OCI-LY7 (cell line): ENCODE results near the gene CEP104. TPM values are rescaled to one million over a fixed set of nuclear protein-coding genes. Genes with fewer than 3 reads are reported as not detected.

ENCODE experiments used
- BruUV-seq: library from RNA; stranded (reverse); fragments of 400-500 nt; replicated peaks from 2 replicates; lab custom pipeline; 2021; lab: Mats Ljungman, UMichigan
- CTCF ChIA-PET: fragments of 300-600 bp; sonication (Branson Sonifier 250); formaldehyde crosslinking; loops from one replicate; lab custom pipeline; 2022; ENCODE audit warnings: antibody characterized with exemption; ENCODE audit not compliant: unreplicated experiment; lab: Charles Lee
- POLR2A ChIA-PET: fragments of 300-600 bp; sonication (Branson Sonifier 250); formaldehyde crosslinking; loops from one replicate; lab custom pipeline; 2022; ENCODE audit warnings: antibody characterized with exemption; lab: Charles Lee
- DNase-seq: peaks from one replicate; pipeline ENCODE4 v3.0.0-alpha.2; 2015; ENCODE audit warnings: low spot score
- H2AFZ ChIP-seq: fragments of 200-600 bp; sonication (generic), shearing (Covaris generic); 2 replicates; pipeline ENCODE4 v1.6.1; 2014; ENCODE audit warnings: mild to moderate bottlenecking, antibody characterized with exemption, low read length, moderate library complexity
- H3K27ac ChIP-seq: fragments of 200-600 bp; sonication (generic); 2 replicates; pipeline ENCODE4 v1.5.1; 2014; ENCODE audit warnings: mixed run types, low read depth, mild to moderate bottlenecking, moderate library complexity, low read length, inconsistent platforms; ENCODE audit not compliant: poor library complexity, severe bottlenecking
- H3K36me3 ChIP-seq: fragments of 200-600 bp; sonication (generic); 2 replicates; pipeline ENCODE4 v1.6.1; 2014; ENCODE audit warnings: mild to moderate bottlenecking, antibody characterized with exemption, low read length, moderate library complexity, mixed read lengths; ENCODE audit not compliant: insufficient read depth
- H3K4me1 ChIP-seq: fragments of 200-600 bp; sonication (generic); 2 replicates; pipeline ENCODE4 v1.5.1; 2014; ENCODE audit warnings: mild to moderate bottlenecking, low read length; ENCODE audit not compliant: insufficient read depth, poor library complexity, severe bottlenecking
- H3K4me2 ChIP-seq: fragments of 200-600 bp; sonication (generic); 2 replicates; pipeline ENCODE4 v1.6.1; 2014; ENCODE audit warnings: mild to moderate bottlenecking, low read length
- H3K4me3 ChIP-seq: fragments of 200-600 bp; sonication (generic); 2 replicates; pipeline ENCODE4 v1.5.1; 2014; ENCODE audit warnings: mild to moderate bottlenecking, low read depth, low read length; ENCODE audit not compliant: poor library complexity, severe bottlenecking
- H3K79me2 ChIP-seq: fragments of 200-600 bp; sonication (generic); 2 replicates; pipeline ENCODE4 v1.6.1; 2016; ENCODE audit warnings: low read depth, mild to moderate bottlenecking, low read length, moderate library complexity, mixed read lengths; ENCODE audit not compliant: insufficient read depth
- H3K9me2 ChIP-seq: fragments of 200-600 bp; sonication (generic); 2 replicates; pipeline ENCODE4 v1.6.1; 2016; ENCODE audit warnings: mild to moderate bottlenecking, low read length, mixed read lengths; ENCODE audit not compliant: insufficient read depth
- H3K9me3 ChIP-seq: fragments of 200-600 bp; sonication (generic); 2 replicates; pipeline ENCODE4 v1.6.1; 2014; ENCODE audit warnings: mild to moderate bottlenecking, mixed run types, low read length, mixed read lengths
- H4K20me1 ChIP-seq: fragments of 200-600 bp; sonication (generic); 2 replicates; pipeline ENCODE4 v1.6.1; 2014; ENCODE audit warnings: mild to moderate bottlenecking, antibody characterized with exemption, low read length, moderate library complexity, mixed read lengths; ENCODE audit not compliant: insufficient read depth
- CTCF ChIP-seq: fragments of 200-600 bp; sonication (generic); conservative IDR thresholded peaks from 2 replicates; pipeline ENCODE4 v1.5.1; 2014; ENCODE audit warnings: mild to moderate bottlenecking, antibody characterized with exemption, low read length, moderate library complexity, mixed read lengths
- EZH2phosphoT487 ChIP-seq: fragments of 200-600 bp; sonication (generic); IDR thresholded peaks from 2 replicates; pipeline ENCODE4 v1.6.1; 2018; ENCODE audit warnings: low read depth, borderline replicate concordance, mild to moderate bottlenecking, mixed run types, antibody characterized with exemption, low read length, moderate library complexity, mixed read lengths
- intact Hi-C: fragments of 100-400 bp; cut with micrococcal nuclease; formaldehyde crosslinking; loops from one replicate; pipeline ENCODE4 v1.10.0; 2022; ENCODE audit not compliant: unreplicated experiment
- total RNA-seq, 2 experiments: library from RNA; depleted of rRNA in 1 of 2; stranded (reverse); fragments of >200 nt in 1 of 2; shearing (Covaris generic) in 1 of 2; gene quantifications; 2 replicates each; pipeline ENCODE4 v1.2.3, GENCODE V29; 2014 to 2022

Gene CEP104
- total RNA-seq, 2 experiments from 2014 or later, result 26.8 to 71.0 TPM

DNA sequence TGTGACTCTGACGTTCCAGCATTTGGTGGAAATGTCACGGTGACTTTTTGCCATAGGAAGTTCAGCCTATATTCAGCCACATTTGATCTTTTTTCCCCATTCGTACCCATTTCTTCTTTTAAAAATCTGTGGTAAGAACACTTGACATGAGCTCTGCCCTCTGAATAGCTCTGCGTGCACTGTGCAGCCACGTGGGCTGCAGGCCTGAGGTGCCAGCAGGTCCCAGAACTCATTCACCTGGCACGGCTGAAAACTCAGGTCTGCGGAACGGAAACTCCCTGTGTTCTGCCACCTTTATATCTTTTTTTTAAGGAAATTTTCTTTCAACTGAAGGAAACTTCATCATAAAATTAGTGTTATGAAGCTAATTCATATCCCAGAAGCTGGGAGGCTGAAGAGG lies 28.6 kb downstream of the CEP104 start:
- Histone ChIP-seq H3K27ac (no peak overlapping the region), H4K20me1 (no peaks in the 10 kb centered on the region), H3K9me3 (no peaks in the 10 kb centered on the region), H3K9me2 (no peaks in the 10 kb centered on the region), H3K4me1 (no peaks in the 10 kb centered on the region), H3K4me2 (no peak overlapping the region), H3K79me2 (no peaks in the 10 kb centered on the region), H3K36me3 (peaks cover 80% of the 10 kb centered on the region), H3K4me3 (no peak overlapping the region), H2AFZ (no peak overlapping the region)
- POLR2A ChIA-PET, result no interaction called here
- no TSS peak for BruUV-seq
- DNase-seq, result no peak
- CTCF ChIA-PET, result no interaction called here
- TF ChIP-seq CTCF, result no peak
- TF ChIP-seq EZH2phosphoT487, result no peak
- intact Hi-C loops, result no loop called here

- no peak overlapping the region for H3K4me2 ChIP-seq
- no peak overlapping the region for H3K4me3 ChIP-seq
- CTCF ChIA-PET, result no interaction called here
- TF ChIP-seq EZH2phosphoT487, result no peak
- no peak for TF ChIP-seq CTCF
- no peaks in the 10 kb centered on the region for H3K79me2 ChIP-seq
- H2AFZ ChIP-seq, result no peak overlapping the region
- POLR2A ChIA-PET, result interaction anchor here (0.9 kb wide), 1 partner anchor 72 kb away, joined by 3 read pairs; no protein-coding TSS in a partner anchor
- no peaks in the 10 kb centered on the region for H3K9me3 ChIP-seq
- no TSS peak for BruUV-seq
- DNase-seq, result no peak
- no peak overlapping the region for H3K27ac ChIP-seq
- H3K4me1 ChIP-seq, result no peaks in the 10 kb centered on the region
- intact Hi-C loops, result no loop called here
- H3K36me3 ChIP-seq, result peaks cover 80% of the 10 kb centered on the region
- H4K20me1 ChIP-seq, result no peaks in the 10 kb centered on the region
- no peaks in the 10 kb centered on the region for H3K9me2 ChIP-seq
These were observed 29.2 kb downstream of the CEP104 start for GRCh38 chr1:3827813-3828307.

DNA sequence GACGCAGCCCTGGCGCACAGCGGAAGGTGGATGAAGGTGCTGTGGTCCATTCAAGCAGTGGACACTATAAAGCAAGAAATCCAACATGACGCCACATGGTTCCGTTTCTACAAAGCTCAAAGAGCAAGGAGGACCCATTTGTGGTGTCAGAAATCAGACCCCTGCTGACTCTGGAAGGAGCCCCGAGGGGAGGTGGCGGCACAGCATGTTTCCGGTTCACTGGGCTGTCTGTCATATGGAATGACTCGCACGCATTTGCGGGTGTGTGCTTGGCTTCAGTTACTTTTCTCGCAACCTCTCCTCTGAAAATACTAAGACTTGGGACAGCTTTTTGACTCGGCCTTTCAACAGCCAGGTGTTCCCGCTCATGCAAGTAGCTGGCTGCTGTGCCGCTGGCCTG lies 31.7 kb downstream of the CEP104 start:
- Histone ChIP-seq H3K4me1 (no peaks in the 10 kb centered on the region), H3K36me3 (peaks cover 78% of the 10 kb centered on the region; the same call in 1 of the 2 replicates), H2AFZ (no peak overlapping the region), H3K27ac (no peak overlapping the region), H3K79me2 (no peaks in the 10 kb centered on the region), H3K4me3 (no peak overlapping the region), H3K4me2 (no peak overlapping the region), H4K20me1 (no peaks in the 10 kb centered on the region), H3K9me2 (no peaks in the 10 kb centered on the region), H3K9me3 (no peaks in the 10 kb centered on the region)
- no TSS peak for BruUV-seq
- DNase-seq, result no peak
- TF ChIP-seq EZH2phosphoT487, result no peak
- TF ChIP-seq CTCF, result no peak
- ChIA-PET CTCF (no interaction called here), POLR2A (no interaction called here)
- intact Hi-C loops, result no loop called here
